Measurements from ENCODE around the gene APPL2. TPM values are rescaled to one million over a fixed set of nuclear protein-coding genes. Genes with fewer than 3 reads are reported as not detected.

The APPL2 gene
- total RNA-seq, 2 experiments from 2014 or later = 12.7 to 13.5 TPM

Other genes starting within 250 kb of the APPL2 start
- gene NOPCHAP1, start 249.9 kb downstream of the APPL2 start, total RNA-seq = 10 to 100 TPM; 30.8 to 33.4 TPM
- 10 to 100 TPM; 12.2 to 14.3 TPM for gene ALDH1L2, start 151.7 kb downstream of the APPL2 start, total RNA-seq
- 10 to 100 TPM; 23.7 to 26.0 TPM for gene WASHC4, start 128.4 kb downstream of the APPL2 start, total RNA-seq
- 10 to 100 TPM; 41.1 to 48.5 TPM for gene C12orf75, start 94.5 kb upstream of the APPL2 start, total RNA-seq

All from activated naive CD4-positive, alpha-beta T cell treated with anti-CD3 and anti-CD28 coated beads for 36 hours (primary cell).